H1 (cell line): ENCODE data around the gene SLC12A8. TPM values are rescaled to one million over a fixed set of nuclear protein-coding genes. Genes with fewer than 3 reads are reported as not detected.

Experiments used
- CBX8 ChIP-seq: fragments of 300-800, 300-1000 bp; sonication (generic); IDR thresholded peaks from 2 replicates; pipeline ENCODE4 v1.7.1; 2016; ENCODE audit warnings: low read depth, low read length, borderline replicate concordance
- POLR2A ChIP-seq, 2 experiments: IDR thresholded peaks; 1 replicate in 1 of 2; 2 replicates in 1 of 2; pipeline ENCODE4 v1.6.1; 2011; ENCODE audit warnings: low read depth in 2 of 2, low read length in 2 of 2, mild to moderate bottlenecking in 2 of 2; ENCODE audit errors: control extremely low read depth in 1 of 2
- RBBP5 ChIP-seq: IDR thresholded peaks from 2 replicates; pipeline ENCODE4 v1.7.1; 2012; ENCODE audit warnings: low read depth, mild to moderate bottlenecking, inconsistent platforms, low read length, moderate library complexity, borderline replicate concordance
- RFX5 ChIP-seq: IDR thresholded peaks from 2 replicates; pipeline ENCODE4 v1.6.1; 2011; ENCODE audit warnings: low read depth, low read length, improper control_type of control experiment, borderline replicate concordance
- ZNF274 ChIP-seq: IDR thresholded peaks from 2 replicates; pipeline ENCODE4 v1.7.0; 2012; ENCODE audit warnings: low read length, borderline replicate concordance; ENCODE audit errors: extremely low read depth
- polyA plus RNA-seq, 7 experiments: library from polyadenylated mRNA; depleted of rRNA in 3 of 7; stranded (reverse) in 5 of 7; unstranded in 2 of 7; fragments of >200 nt in 5 of 7; fragments of 200-250 nt in 2 of 7; gene quantifications; 1 replicate in 5 of 7; 2 replicates in 1 of 7; 4 replicates in 1 of 7; pipeline versions ENCODE4 v1.2.1 to v1.2.3, GENCODE V29; 2011 to 2013; ENCODE audit warnings: missing spikeins in 2 of 7, mixed read lengths in 2 of 7
- total RNA-seq: library from RNA; stranded (reverse); fragmentation: NEBNext Ultra II Directional; extraction: Animal tissue kit (Norgen Biotek cat#: 25700); gene quantifications from 2 replicates; pipeline ENCODE4 v1.2.1, GENCODE V29; 2021
- TF ChIP-seq, protein P1 (sequence below): IDR thresholded peaks from 2 replicates; pipeline ENCODE4 v1.6.1; 2012; ENCODE audit warnings: inconsistent platforms
- TF ChIP-seq, protein P2 (sequence below), 3 experiments: IDR thresholded peaks; 1 replicate in 2 of 3; 2 replicates in 1 of 3; pipeline versions ENCODE4 v1.5.1 to v1.6.1; 2011; ENCODE audit warnings: low read length in 3 of 3, mild to moderate bottlenecking in 3 of 3, inconsistent platforms in 2 of 3, low read depth in 1 of 3, moderate library complexity in 1 of 3; ENCODE audit not compliant: insufficient read depth in 1 of 3; ENCODE audit errors: control extremely low read depth in 1 of 3

The SLC12A8 gene
- total and polyA plus RNA-seq, 2 of the 8 experiments (the other 6 are each of a cell fraction or from before 2014, with no cell fraction given): 13.7 to 14.4 TPM

DNA sequence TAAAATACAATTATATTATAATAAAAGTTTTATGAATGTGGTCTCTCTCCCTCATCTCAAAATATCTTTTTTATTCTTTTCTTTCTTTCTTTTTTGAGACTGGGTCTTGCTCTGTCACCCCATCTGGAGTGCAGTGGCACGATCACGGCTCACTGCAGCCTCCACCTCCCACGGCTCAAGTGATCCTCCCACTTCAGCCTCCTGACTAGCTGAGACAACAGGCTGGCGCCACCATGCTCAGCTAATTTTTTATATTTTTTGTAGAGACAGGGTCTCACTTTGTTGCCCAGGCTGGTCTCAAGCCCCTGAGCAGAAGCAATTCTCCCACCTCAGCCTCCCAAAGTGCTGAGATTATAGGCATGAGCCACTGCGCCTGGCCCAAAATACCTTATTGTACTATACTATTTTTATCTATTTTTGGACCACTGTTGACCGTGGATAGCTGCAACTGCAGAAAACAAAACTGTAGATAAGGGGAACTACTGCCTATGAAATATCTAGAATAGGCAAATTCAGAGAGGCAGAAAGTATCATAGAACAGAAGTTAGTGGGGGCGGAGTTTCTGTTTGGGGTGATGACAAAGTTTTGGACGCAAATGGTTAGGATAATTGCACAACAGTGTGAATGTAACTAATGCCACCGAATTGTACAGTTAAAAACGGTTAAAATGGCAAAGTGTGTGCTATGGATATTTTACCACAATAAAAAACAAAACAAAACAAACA lies 66.6 kb downstream of the SLC12A8 start (continued):
- TF ChIP-seq CBX8 (no peak), RBBP5 (no peak), RFX5 (no peak), ZNF274 (no peak), POLR2A (IDR thresholded peaks at IDR 0.05; ENCODE audit: control extremely low read depth in 1 of 2, low read depth in 2 of 2, low read length in 2 of 2) (no peak)
- TF ChIP-seq, protein P1, sequence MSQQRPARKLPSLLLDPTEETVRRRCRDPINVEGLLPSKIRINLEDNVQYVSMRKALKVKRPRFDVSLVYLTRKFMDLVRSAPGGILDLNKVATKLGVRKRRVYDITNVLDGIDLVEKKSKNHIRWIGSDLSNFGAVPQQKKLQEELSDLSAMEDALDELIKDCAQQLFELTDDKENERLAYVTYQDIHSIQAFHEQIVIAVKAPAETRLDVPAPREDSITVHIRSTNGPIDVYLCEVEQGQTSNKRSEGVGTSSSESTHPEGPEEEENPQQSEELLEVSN: no peak
- TF ChIP-seq, protein P2, sequence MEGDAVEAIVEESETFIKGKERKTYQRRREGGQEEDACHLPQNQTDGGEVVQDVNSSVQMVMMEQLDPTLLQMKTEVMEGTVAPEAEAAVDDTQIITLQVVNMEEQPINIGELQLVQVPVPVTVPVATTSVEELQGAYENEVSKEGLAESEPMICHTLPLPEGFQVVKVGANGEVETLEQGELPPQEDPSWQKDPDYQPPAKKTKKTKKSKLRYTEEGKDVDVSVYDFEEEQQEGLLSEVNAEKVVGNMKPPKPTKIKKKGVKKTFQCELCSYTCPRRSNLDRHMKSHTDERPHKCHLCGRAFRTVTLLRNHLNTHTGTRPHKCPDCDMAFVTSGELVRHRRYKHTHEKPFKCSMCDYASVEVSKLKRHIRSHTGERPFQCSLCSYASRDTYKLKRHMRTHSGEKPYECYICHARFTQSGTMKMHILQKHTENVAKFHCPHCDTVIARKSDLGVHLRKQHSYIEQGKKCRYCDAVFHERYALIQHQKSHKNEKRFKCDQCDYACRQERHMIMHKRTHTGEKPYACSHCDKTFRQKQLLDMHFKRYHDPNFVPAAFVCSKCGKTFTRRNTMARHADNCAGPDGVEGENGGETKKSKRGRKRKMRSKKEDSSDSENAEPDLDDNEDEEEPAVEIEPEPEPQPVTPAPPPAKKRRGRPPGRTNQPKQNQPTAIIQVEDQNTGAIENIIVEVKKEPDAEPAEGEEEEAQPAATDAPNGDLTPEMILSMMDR (IDR thresholded peaks at IDR 0.05; ENCODE audit: control extremely low read depth in 1 of 3, insufficient read depth in 1 of 3, low read depth in 1 of 3, low read length in 3 of 3): no peak
